NCI-H748 (cell line): Measurements from ENCODE around the gene BIRC5.

Source experiments
- DNase-seq: peaks from one replicate; lab custom pipeline; 2025; ENCODE audit not compliant: unreplicated experiment; lab: John Stamatoyannopoulos, UW

Gene BIRC5

DNA sequence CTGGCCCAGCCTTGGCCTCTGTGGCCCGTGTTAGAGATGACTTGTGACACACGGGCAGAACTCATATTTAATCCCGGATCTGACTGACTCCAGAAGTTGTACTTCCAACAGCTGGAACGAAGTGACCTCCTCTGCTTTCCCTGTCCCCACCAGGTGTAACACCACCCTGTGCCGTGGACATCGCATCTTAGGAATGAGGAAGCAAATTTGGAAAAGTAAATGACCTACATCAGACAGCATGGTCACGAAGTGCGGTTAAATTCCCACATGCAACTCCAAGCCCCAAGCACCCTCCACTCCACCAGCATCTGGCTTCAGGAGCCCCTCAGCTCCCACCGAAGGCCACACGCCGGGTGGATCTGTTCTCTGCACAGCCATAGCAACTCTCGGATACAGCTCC lies 30.1 kb upstream of the BIRC5 start:
- DNase-seq = no peak

DNA sequence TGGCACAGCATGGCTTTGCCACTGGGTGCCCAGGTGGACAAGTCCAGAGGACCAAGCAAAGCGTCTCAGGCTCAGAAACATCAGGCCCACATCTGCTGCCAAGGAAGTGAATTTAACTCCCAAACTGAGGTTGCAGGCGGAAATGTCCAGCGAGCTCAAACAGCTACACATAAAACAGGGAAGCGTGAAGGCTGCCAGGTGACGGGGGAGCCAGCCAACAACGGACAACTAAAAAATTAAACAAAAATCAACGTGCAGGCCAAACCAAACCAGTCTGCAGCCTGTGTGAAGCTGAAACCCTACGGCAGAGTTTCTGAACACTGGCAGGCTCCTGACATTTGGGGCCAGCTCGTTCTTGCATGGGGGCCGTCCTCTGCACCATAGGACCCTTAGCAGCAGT lies 29.7 kb upstream of the BIRC5 start:
- DNase-seq = no peak

DNA sequence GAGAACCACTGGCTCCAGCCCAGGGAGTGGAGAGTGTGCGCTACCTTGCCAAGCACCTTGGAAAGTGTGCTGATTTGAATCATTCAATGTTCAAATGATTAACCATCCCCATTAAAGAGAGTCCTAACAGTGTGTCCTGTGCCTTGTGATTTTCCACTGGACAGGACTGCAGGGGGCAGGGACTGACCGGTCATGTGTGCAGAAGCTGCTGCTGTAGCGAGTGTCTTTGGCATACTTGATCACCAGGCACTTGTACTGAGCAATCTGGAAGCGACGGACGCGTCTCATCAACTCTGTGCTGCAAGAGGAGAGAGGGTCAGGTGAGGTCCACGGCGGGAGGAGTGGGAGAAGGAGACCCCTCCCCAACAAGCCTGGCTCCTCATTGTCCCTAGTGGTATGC lies 29.2 kb upstream of the BIRC5 start:
- no peak for DNase-seq

DNA sequence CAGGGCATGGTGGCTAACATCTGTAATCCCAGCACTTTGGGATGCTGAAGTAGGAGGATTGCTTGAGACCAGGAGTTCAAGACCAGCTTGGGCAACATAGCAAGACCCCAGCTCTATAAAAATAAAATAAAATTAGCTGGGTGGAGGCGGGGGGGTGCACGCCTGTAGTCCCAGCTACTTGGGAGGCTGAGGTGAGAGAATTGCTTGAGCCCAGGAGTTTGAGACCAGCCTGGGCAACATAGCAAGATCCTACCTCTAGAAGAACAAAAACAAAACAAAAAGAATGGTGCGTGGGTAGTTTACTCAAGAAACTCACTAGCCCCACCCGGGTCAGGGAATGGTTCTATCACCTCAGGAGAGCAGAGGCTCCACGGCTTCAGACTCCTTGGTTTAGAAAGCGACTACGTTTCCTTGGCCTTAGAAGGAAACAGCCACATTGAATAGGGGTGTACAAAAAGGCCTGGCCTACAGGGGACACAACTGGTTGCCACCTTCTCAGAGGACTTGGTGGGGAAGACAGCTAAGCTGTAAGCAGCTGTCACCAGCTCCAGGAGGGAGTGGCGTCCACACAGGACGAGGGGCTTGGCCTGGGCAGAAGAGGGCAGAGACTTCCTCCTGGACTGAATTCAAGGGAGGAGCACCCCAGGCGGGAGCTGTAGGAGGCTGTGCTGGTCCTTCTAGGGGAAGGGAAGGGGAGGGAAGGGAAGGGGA lies 27.9 kb upstream of the BIRC5 start:
- peak; percentile 30 for DNase-seq

DNA sequence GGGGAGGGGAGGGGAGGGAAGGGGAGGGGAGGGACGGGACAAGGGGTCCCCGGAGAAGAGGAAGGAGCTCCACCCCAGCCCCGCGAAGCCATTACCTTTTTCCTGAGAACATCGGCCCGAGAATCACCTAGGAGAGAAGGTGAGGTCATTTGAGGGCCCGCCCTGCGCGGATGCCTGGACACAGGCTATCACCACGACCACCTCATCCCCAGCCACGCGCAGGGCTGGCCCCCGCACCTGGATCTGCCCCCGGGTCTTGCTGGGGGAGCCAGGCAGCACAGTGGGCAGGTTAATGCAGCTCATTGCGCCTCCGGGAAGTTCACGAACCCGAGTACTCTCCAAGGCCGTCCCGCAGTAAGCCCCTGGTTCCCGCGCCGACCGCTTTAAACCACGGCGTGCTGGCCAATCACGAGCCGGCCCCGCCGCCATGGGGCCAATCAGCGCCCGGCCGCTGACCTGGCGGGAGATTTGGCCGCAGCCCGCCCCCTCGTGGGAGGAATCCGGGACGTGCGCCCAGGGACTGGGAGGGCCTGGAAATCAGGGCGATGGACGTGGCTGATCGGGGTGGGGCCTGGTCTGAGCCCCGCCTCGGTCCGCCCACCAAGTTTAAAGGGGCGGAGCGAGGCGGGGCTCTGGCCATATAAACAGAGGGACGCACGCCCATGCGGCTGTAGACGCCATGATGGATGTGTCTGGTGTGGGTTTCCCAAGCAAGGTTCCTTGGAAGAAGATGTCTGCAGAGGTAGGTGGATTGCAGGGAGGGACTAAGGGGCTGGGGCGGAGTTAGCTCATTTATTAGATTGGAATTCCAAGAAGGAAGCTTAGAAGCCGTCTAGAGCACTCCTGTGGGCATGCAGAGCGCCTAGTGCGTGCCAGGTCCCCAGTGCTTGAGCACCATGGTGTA lies 27.1 kb upstream of the BIRC5 start, which contains the start of the genes AFMID and TK1:
Gene AFMID, plus strand, starts transcription at position 671 of the 904 bp plus-strand sequence. Its CDS starts 9 bp downstream, at position 680.
Gene TK1, minus strand, starts transcription at position 361 of the 904 bp plus-strand sequence. Its CDS starts 58 bp downstream, at position 303.
- DNase-seq = peak; percentile 92

DNA sequence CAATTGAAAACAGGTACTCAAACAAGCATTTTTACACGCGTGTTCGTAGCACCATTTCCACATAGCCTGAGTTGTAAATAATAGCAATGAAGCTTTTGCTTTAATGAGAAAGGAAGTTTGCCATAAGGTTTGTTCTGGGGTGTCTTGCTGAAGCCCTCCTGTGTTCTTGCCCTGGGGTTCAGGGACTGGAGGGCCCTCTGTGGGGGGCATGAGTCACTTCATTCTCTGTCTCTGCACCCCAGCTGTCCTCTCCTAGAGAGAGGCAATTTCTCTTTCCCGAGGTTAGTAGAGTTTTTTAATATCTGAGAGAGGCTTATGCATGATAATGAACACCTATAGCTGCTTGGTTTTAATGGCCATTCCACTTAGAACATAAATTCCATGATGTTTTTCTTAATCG lies 17.3 kb upstream of the BIRC5 start:
- no peak for DNase-seq

DNA sequence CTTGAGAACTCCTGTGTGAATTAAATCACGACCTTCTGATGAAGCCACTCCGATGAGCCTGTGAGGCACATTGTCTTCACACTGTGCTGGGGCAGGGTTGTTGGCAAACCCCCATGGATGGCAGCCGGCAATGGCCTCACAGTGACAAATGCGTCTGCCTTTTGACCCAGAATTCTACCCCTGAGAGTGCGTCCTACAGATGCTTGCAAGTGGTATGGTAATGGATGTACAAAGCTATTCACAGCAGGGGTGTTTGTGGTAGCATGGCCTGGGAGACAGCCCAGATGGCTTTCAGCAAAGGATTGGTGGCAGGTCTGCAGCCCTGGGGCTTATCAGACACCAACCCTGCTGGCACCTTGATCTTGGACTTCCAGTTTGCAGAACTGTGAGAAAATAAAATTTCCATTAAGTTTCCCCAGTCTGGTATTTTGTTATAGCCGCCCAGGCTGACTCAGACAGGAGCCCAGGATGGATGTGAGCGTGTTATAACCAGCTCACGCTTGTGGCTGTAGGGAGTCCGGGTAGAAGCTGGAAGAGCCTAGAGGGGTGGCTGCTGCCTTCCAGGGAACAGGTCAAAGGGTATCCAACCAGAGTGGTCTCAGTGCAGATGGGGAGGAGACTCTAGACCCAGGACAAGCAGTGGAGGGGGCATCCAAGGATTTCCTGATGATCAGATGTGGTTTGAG lies 16.8 kb upstream of the BIRC5 start:
- DNase-seq = no peak

DNA sequence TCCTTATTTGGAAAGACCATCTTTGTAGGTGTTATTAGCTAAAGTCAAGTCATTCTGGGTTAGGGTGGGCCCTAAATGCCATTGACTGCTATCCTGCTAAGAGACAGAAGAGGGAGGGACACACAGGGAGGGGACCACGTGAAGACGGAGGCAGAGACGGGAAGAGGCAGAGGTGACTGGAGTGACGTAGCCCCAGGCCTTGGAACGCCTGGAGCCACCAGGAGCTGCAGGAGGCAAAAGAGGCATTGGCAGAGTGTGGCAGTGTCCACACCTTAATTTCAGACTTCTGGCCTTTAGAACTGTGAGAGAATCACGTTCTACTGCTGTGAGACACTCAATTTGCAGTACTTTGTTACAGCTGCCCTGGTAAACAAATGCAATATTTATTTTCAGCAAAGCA lies 13.6 kb upstream of the BIRC5 start:
- DNase-seq = no peak

DNA sequence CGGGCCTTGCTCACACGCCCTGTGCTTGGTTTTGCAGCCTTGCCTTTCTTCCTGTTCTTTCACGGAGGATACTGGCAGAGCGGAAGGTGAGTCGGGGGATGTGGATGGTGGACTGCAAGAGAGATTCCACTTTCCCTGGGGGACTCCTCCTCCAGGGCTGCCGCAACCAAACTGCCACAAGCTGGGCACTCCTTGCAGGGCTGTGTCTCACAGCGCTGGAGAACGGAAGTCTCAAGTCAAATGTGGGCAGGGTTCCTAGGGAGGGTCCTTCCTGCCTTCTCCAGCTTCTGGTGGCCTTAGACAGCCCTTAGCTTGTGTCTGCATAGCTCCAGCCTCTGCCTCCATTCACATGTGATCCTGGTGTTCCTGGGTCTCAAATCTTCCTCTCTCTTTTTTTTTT lies 11.4 kb upstream of the BIRC5 start:
- no peak for DNase-seq

DNA sequence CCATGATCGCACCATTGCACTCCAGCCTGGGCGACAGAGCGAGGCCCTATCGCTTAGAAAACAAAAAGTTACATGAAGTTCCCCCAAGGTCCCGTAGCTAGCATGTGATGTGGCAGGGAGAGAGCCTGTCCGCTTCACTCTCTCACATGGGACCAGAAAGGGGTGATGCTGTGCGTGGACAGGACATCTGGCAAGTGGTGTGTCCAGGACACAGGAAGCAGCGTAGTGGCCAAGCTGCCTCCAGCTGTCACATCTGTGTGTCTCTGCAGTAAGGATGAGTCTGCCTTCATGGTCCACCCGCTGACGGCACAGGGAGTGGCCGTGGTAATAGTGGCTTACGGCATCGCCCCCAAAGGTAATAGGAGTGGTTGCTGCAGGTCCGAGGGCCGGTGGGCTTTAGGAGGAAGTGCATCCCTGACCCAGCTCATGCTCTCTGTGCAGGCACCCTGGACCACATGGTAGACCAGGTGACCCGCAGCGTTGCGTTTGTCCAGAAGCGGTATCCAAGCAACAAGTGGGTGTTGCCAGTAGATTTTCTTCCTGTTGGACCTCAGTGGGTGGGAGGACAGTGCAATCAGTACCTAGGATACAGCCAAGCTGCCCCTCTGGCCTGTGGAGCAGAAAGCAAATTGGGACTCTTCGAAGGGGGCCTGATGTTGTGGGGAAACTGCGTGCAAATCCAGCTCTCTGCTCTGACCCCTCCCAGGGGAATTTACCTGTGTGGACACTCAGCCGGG lies 9.5 kb upstream of the BIRC5 start:
- peak; percentile 1 for DNase-seq

DNA sequence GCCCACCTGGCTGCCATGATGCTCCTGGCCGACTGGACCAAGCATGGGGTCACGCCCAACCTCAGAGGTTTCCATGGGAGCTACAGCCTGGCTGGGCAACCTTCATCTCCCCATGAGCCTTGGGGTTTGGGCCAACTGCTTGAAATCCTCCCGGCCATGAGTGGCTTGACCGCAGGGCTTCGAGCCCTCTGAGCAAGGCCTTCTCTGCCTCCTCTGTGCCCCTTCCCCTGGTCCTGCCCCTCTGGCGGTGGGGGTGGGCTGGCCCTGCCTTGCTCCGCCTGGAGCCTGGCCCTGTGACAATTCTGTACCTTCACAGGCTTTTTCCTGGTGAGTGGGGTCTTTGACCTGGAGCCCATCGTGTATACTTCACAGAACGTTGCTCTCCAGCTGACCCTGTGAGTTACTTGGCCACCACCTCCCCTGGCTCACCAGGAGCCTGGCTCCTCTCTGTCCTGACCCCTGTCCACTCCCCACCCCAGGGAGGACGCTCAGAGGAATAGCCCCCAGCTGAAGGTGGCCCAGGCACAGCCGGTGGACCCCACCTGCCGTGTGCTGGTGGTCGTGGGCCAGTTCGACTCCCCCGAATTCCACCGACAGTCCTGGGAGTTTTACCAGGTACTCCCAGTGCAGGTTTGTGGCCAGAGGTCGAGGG lies 8.8 kb upstream of the BIRC5 start:
- no peak for DNase-seq

DNA sequence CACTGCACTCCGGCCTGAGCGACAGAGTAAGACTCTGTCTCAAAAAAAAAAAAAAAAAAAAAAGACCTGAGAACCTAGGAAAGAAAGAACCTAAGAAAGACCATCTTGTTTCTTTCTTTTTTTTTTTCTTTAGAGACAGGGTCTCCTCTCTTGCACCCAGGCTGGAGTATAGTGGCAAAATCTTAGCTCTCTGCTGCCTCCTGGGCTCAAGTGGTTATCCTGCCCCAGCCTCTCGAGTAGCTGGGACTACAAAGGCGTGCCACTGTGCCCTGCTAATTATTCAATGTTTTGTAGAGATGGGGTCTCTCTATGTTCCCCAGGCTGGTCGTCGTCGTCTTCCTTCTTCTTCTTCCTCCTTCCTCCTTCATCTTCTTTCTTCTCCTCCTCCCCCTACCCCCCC lies 7.8 kb upstream of the BIRC5 start:
- no peak for DNase-seq

DNA sequence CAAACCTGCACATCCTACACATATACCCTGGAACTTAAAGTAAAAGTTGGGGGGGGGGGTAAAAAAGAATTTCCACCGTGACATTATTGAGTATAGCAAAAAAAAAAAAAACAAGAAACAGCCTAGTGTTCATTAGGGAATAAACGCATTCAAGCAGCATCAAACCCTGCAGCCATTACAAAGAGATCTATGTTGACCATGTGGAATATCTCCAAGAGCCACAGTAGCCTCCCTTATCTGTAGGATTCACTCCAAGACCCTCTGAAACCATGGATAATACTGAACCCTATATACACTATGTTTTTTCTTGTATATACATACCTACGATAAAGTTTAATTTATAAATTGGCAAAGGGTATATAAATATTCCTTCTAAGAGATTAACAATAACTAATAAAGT lies 5.6 kb upstream of the BIRC5 start:
- DNase-seq = no peak

DNA sequence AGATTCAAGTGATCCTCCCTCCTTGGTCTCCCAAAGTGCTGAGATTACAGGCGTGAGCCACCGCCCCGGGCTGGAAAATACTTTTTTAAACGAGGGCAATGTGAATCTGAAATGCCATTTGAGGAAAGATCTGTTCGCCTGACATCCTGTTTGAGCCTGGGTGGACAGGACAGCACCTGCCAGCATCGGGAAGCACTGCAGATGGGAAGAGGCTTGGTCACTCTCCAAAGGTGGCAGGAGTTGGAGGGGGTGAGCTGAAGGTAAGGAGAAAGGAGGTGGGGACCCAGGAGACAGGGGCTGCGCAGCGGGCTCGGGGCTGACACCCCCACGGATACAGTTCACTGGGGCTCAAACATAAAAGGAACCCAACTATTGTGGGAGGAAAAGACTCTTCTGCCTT lies 3.9 kb upstream of the BIRC5 start:
- DNase-seq = no peak

DNA sequence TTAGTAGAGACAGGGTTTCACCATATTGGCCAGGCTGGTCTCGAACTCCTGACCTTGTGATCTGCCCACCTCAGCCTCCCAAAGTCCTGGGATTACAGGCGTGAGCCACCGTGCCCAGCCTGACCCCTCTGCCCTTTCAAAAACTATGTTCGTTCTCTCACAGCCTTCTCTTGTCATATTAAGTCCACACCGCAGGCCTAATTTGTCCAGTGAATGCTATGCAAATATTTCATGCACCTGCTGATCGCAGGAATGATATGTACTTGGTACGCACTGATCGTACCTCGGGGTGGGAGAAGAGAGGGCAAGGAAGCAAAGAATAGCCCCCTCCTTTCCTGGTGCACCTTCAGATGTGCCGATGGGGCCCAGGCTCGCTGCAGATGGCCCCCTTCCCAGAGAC lies 3.0 kb upstream of the BIRC5 start:
- DNase-seq = peak; percentile 5

DNA sequence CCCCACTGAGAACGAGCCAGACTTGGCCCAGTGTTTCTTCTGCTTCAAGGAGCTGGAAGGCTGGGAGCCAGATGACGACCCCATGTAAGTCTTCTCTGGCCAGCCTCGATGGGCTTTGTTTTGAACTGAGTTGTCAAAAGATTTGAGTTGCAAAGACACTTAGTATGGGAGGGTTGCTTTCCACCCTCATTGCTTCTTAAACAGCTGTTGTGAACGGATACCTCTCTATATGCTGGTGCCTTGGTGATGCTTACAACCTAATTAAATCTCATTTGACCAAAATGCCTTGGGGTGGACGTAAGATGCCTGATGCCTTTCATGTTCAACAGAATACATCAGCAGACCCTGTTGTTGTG lies 631 bp downstream of the BIRC5 start:
- DNase-seq = peak; percentile 22

DNA sequence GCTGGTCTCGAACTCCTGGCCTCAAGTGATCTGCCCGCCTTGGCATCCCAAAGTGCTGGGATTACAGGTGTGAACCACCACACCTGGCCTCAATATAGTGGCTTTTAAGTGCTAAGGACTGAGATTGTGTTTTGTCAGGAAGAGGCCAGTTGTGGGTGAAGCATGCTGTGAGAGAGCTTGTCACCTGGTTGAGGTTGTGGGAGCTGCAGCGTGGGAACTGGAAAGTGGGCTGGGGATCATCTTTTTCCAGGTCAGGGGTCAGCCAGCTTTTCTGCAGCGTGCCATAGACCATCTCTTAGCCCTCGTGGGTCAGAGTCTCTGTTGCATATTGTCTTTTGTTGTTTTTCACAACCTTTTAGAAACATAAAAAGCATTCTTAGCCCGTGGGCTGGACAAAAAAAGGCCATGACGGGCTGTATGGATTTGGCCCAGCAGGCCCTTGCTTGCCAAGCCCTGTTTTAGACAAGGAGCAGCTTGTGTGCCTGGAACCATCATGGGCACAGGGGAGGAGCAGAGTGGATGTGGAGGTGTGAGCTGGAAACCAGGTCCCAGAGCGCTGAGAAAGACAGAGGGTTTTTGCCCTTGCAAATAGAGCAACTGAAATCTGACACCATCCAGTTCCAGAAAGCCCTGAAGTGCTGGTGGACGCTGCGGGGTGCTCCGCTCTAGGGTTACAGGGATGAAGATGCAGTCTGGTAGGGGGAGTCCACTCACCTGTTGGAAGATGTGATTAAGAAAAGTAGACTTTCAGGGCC lies 5.5 kb downstream of the BIRC5 start:
- no peak for DNase-seq

DNA sequence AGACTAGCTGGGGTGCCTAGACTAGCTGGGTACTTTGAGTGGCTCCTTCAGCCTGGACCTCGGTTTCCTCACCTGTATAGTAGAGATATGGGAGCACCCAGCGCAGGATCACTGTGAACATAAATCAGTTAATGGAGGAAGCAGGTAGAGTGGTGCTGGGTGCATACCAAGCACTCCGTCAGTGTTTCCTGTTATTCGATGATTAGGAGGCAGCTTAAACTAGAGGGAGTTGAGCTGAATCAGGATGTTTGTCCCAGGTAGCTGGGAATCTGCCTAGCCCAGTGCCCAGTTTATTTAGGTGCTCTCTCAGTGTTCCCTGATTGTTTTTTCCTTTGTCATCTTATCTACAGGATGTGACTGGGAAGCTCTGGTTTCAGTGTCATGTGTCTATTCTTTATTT lies 9.0 kb downstream of the BIRC5 start:
- DNase-seq = no peak

DNA sequence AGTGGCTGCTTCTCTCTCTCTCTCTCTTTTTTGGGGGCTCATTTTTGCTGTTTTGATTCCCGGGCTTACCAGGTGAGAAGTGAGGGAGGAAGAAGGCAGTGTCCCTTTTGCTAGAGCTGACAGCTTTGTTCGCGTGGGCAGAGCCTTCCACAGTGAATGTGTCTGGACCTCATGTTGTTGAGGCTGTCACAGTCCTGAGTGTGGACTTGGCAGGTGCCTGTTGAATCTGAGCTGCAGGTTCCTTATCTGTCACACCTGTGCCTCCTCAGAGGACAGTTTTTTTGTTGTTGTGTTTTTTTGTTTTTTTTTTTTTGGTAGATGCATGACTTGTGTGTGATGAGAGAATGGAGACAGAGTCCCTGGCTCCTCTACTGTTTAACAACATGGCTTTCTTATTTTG lies 9.7 kb downstream of the BIRC5 start:
- no peak for DNase-seq
